GM12878 (cell line): ENCODE measurements around the gene BIRC7. TPM values are rescaled to one million over a fixed set of nuclear protein-coding genes. Genes with fewer than 3 reads are reported as not detected.

Source experiments
- ATAC-seq: fragments of 200-7000 bp; cut with Tn5 transposase; 3 replicates; pipeline ENCODE4 v1.9.1; 2020; ENCODE audit warnings: mild to moderate bottlenecking, moderate library complexity
- BruUV-seq: library from RNA; stranded (reverse); fragments of 400-500 nt; replicated peaks from 2 replicates; lab custom pipeline; 2021; lab: Mats Ljungman, UMichigan
- CTCF ChIA-PET: fragments of 300-600 bp; sonication (Branson Sonifier 250); formaldehyde crosslinking; extraction: SDS; loops from one replicate; lab custom pipeline; 2021; ENCODE audit warnings: inconsistent platforms; lab: Yijun Ruan, JAX
- POLR2A ChIA-PET: fragments of 350-600 bp; formaldehyde crosslinking; extraction: SDS; loops from one replicate; lab custom pipeline; 2021; ENCODE audit warnings: inconsistent platforms; lab: Charles Lee
- RAD21 ChIA-PET: fragments of 300-600 bp; sonication (Branson Sonifier 250); formaldehyde crosslinking; loops from one replicate; lab custom pipeline; 2023; ENCODE audit warnings: antibody characterized with exemption; ENCODE audit not compliant: unreplicated experiment; lab: Charles Lee
- SMC1A ChIA-PET: fragments of 300-600 bp; sonication (Branson Sonifier 250); formaldehyde crosslinking; loops from one replicate; lab custom pipeline; 2023; ENCODE audit not compliant: unreplicated experiment, uncharacterized antibody; lab: Charles Lee
- DNase-seq: peaks from one replicate; pipeline ENCODE4 v3.0.0-alpha.2; 2011; ENCODE audit warnings: low read depth, low spot score
- FAIRE-seq: peaks from 3 replicates; lab custom pipeline; 2011; peaks lifted over from hg19 to GRCh38; lab: Jason Lieb, UNC
- H2AFZ ChIP-seq: 2 replicates; pipeline ENCODE4 v1.6.0; 2011; ENCODE audit warnings: low read depth, low read length, control low read depth; ENCODE audit not compliant: control insufficient read depth
- H3K27ac ChIP-seq: 2 replicates; pipeline ENCODE4 v1.5.1; 2011; ENCODE audit warnings: control low read depth; ENCODE audit not compliant: control insufficient read depth, insufficient read depth
- H3K27me3 ChIP-seq, 2 experiments: replicated peaks in 1 of 2; 2 replicates each; pipeline versions ENCODE4 v1.6.0 to v1.6.1; 2011; ENCODE audit warnings: low read length in 1 of 2; ENCODE audit not compliant: control insufficient read depth in 2 of 2, insufficient read depth in 2 of 2
- H3K36me3 ChIP-seq, 2 experiments: 2 replicates each; pipeline ENCODE4 v1.5.1; 2011; ENCODE audit warnings: low read length in 1 of 2; ENCODE audit not compliant: control insufficient read depth in 2 of 2, insufficient read depth in 2 of 2
- H3K4me1 ChIP-seq: 2 replicates; pipeline ENCODE4 v1.6.1; 2011; ENCODE audit warnings: mild to moderate bottlenecking, low read length, moderate library complexity, mixed read lengths; ENCODE audit not compliant: control insufficient read depth, insufficient read depth
- H3K4me2 ChIP-seq: 2 replicates; pipeline ENCODE4 v1.6.0; 2011; ENCODE audit warnings: control low read depth; ENCODE audit not compliant: control insufficient read depth, insufficient read depth
- H3K4me3 ChIP-seq: fragments of 200-600 bp; sonication (generic); 2 replicates; pipeline ENCODE4 v1.5.1; 2016
- H3K79me2 ChIP-seq: 2 replicates; pipeline ENCODE4 v1.6.0; 2011; ENCODE audit warnings: low read length; ENCODE audit not compliant: control insufficient read depth, insufficient read depth
- H3K9ac ChIP-seq: 2 replicates; pipeline ENCODE4 v1.8.0; 2011; ENCODE audit warnings: low read length, control low read depth, mixed read lengths; ENCODE audit not compliant: control insufficient read depth, insufficient read depth
- H3K9me3 ChIP-seq: replicated peaks from 3 replicates; pipeline ENCODE4 v1.5.1; 2011; ENCODE audit warnings: mild to moderate bottlenecking, low read length; ENCODE audit not compliant: control insufficient read depth, insufficient read depth
- H4K20me1 ChIP-seq: 2 replicates; pipeline ENCODE4 v1.6.0; 2011; ENCODE audit not compliant: control insufficient read depth, insufficient read depth
- HDGF ChIP-seq: fragments of 450-650 bp; IDR thresholded peaks from 2 replicates; pipeline ENCODE4 v1.6.1; 2016; ENCODE audit warnings: antibody characterized with exemption
- PRDM15 ChIP-seq: fragments of 450-650 bp; formaldehyde crosslinking; IDR thresholded peaks from 2 replicates; pipeline ENCODE4 v1.4.0; 2020; ENCODE audit warnings: mild to moderate bottlenecking, moderate library complexity
- ZNF384 ChIP-seq: IDR thresholded peaks from 2 replicates; pipeline ENCODE4 v1.6.1; 2012; ENCODE audit warnings: low read depth, mild to moderate bottlenecking, low read length, improper control_type of control experiment, borderline replicate concordance
- WGBS: methylation state at CpG from one replicate; pipeline ENCODE4 v1.1.6; 2016; ENCODE audit warnings: low lambda C conversion rate; ENCODE audit not compliant: insufficient replicate concordance, insufficient coverage; ENCODE audit errors: missing lambda C conversion rate; 5-methylcytosine and 5-hydroxymethylcytosine counted together
- in situ Hi-C: fragments of 300-500 bp; cut with MboI; formaldehyde crosslinking; loops from 9 replicates; pipeline ENCODE4 v1.14.3; 2018; ENCODE audit warnings: mixed read lengths
- intact Hi-C: fragments of 100-400 bp; cut with micrococcal nuclease; formaldehyde crosslinking; loops from one replicate; pipeline ENCODE4 v1.14.2; 2022; ENCODE audit not compliant: unreplicated experiment
- polyA plus RNA-seq, 11 experiments: library from polyadenylated mRNA; depleted of rRNA in 4 of 11; unstranded in 6 of 11; stranded (reverse) in 5 of 11; fragments of >200 nt; fragmentation: Nextera tagmentation in 4 of 11; fragmentation: Illumina TruSeq in 1 of 11; extraction: Ambion mirVana in 4 of 11; extraction: Trizol in 1 of 11; gene quantifications; 1 replicate in 1 of 11; 2 replicates in 10 of 11; pipeline versions ENCODE4 v1.2.1 to v1.2.3, GENCODE V29; 2011 to 2016; ENCODE audit warnings: inconsistent platforms in 2 of 11, missing spikeins in 2 of 11, low read depth in 1 of 11
- total RNA-seq, 4 experiments: library from RNA; depleted of rRNA in 3 of 4; stranded (reverse); fragments of >200 nt in 3 of 4; fragmentation: Illumina TruSeq in 1 of 4; extraction: Trizol in 1 of 4; gene quantifications; 2 replicates each; pipeline versions ENCODE4 v1.2.1 to v1.2.3, GENCODE V29; 2013 to 2021
- TF ChIP-seq, protein P1 (sequence below): IDR thresholded peaks from 2 replicates; pipeline ENCODE4 v1.6.1; 2011; ENCODE audit warnings: mild to moderate bottlenecking, low read depth, low read length, moderate library complexity; ENCODE audit not compliant: insufficient replicate concordance

Gene BIRC7
- total and polyA plus RNA-seq, 10 of the 15 experiments (the other 5 are each of a cell fraction or from before 2014, with no cell fraction given) = 0.31 TPM; not detected in 9

GRCh38 chr20:63188641-63189321 lies 46.9 kb upstream of the BIRC7 start:
- WGBS = 40% methylated on average over 15 of the region's 15 CpGs
- Histone ChIP-seq H3K4me3 (no peak overlapping the region), H3K9ac (no peak overlapping the region), H2AFZ (no peak overlapping the region), H3K9me3 (no peaks in the 10 kb centered on the region), H3K79me2 (no peaks in the 10 kb centered on the region), H3K4me1 (no peaks in the 10 kb centered on the region), H4K20me1 (no peaks in the 10 kb centered on the region)
- POLR2A ChIA-PET = no interaction called here
- FAIRE-seq (no peak), ATAC-seq (no peak)
- BruUV-seq = no TSS peak
- intact Hi-C loops = no loop called here
- in situ Hi-C loops = no loop called here
- no peak for TF ChIP-seq PRDM15 (CRISPR knock-in tag)
- TF ChIP-seq, protein P1, sequence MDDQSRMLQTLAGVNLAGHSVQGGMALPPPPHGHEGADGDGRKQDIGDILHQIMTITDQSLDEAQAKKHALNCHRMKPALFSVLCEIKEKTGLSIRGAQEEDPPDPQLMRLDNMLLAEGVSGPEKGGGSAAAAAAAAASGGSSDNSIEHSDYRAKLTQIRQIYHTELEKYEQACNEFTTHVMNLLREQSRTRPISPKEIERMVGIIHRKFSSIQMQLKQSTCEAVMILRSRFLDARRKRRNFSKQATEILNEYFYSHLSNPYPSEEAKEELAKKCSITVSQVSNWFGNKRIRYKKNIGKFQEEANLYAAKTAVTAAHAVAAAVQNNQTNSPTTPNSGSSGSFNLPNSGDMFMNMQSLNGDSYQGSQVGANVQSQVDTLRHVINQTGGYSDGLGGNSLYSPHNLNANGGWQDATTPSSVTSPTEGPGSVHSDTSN = no peak
- no peak for TF ChIP-seq ZNF384
- no peak for TF ChIP-seq HDGF
- TF ChIP-seq, all 136 proteins: peak for 0
- Histone ChIP-seq H3K27ac (no peak overlapping the region), H3K4me2 (no peak overlapping the region), H3K36me3 (no peaks in the 10 kb centered on the region), H3K27me3 (no peaks in the 10 kb centered on the region)
- DNase-seq = no peak
- CTCF ChIA-PET = no interaction called here
- RAD21 ChIA-PET = no interaction called here
- SMC1A ChIA-PET = no interaction called here
